HG03521 (cell line): ENCODE results near the gene METTL24.
"Not testable (repeated sequence)": the region's sequence is repeated elsewhere in the genome, so short reads cannot be mapped to it uniquely, and the experiment has no call there.

Experiments
- ATAC-seq: cut with Tn5 transposase; IDR thresholded peaks from one replicate; pipeline ENCODE4 v1.9.1; 2021; ENCODE audit warnings: mild to moderate bottlenecking, moderate library complexity; ENCODE audit not compliant: unreplicated experiment

Gene METTL24

GRCh38 chr6:110318971-110319370, 39.2 kb downstream of the METTL24 start:
- no peak for ATAC-seq

DNA sequence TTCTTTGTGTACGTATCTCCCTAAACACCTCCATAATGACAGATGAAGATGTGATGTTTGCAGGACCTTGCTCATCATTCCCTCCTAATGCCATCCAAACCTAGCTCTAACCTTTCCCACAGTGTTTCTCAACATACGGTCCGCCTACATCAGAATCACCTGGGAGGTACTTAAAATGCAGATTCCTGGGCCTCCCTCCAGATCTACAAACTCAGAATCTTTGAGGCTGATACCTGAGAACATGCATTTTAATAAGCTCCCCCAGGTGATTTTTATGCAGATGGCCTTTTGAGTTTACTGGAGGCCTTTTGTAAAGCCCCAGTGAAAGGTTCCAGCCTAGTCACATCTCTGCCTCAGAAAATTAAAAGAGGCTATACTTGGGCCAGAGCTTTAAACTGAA, 40.5 kb downstream of the METTL24 start:
- no peak for ATAC-seq

- no peak for ATAC-seq
These were observed 41.0 kb downstream of the METTL24 start for GRCh38 chr6:110317189-110317588.

GRCh38 chr6:110315869-110316398, 42.2 kb downstream of the METTL24 start:
- ATAC-seq = no peak

GRCh38 chr6:110315207-110315868, 42.8 kb downstream of the METTL24 start:
- ATAC-seq = no peak

DNA sequence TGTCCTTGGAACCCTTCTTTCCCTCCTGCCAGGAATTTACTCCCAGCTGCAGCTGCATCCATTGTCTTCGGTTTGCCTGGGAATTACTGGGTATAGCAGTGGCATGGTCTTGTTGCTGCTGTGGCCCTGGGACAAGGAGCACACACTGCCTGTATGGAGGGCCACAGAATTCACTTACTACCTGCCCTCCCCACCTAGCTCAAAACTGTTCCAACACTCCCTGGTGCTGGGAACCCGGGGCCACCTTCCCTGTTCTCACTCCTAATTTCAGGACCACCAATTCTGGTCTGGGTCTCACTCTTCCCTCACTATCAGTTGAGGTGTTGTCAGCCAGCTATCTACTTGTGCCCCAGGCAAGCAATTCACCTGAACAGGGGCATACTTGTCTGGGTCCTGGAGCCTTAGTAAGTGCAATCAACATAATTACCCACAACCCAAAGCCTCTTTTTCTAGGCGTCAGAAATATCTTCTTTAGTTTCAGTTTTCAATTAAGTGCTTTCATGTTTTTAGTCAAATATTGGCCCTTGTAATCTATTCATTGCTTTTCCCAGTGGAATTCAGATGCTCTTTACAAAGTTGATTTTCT, 47.2 kb downstream of the METTL24 start:
- no peak for ATAC-seq

GRCh38 chr6:110309432-110309831, 48.7 kb downstream of the METTL24 start:
- not testable (repeated sequence) for ATAC-seq

- no peak for ATAC-seq
These were observed 50.8 kb downstream of the METTL24 start for GRCh38 chr6:110307368-110307767.

DNA sequence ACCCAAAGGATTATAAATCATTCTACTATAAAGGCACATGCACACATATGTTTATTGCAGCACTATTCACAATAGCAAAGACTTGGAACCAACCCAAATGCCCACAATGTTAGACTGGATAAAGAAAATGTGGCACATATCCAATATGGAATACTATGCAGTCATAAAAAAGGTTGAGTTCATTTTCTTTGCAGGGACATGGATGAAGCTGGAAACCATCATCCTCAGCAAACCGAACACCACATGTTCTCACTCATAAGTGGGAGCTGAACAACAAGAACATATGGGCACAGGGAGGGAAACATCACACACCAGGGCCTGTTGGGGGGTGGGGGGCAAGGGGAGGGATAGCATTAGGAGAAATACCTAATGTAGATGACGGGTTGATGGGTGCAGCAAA, 52.3 kb downstream of the METTL24 start:
- ATAC-seq = not testable (repeated sequence)

GRCh38 chr6:110303692-110304091, 54.5 kb downstream of the METTL24 start:
- ATAC-seq = not testable (repeated sequence)

DNA sequence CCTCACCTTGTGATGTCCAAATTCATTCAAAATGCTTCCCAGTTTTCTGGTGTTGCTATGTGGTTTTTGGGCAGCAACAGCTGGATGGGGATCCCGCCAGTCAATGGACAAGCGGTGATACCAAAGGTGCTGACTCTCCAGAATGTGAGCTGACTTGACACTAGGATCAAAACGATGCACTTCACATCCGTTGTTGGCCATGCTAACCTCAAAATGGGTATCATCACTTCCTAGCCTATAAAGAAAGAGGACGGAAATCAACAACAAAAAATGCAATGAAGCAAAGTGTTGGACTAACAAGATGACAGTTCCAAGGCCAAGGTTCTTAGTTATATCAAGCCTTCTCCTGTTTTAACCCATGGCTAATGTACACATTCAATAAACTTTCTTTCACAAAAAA, 59.2 kb downstream of the METTL24 start:
- no peak for ATAC-seq

GRCh38 chr6:110298411-110298810, 59.7 kb downstream of the METTL24 start:
- ATAC-seq = no peak

DNA sequence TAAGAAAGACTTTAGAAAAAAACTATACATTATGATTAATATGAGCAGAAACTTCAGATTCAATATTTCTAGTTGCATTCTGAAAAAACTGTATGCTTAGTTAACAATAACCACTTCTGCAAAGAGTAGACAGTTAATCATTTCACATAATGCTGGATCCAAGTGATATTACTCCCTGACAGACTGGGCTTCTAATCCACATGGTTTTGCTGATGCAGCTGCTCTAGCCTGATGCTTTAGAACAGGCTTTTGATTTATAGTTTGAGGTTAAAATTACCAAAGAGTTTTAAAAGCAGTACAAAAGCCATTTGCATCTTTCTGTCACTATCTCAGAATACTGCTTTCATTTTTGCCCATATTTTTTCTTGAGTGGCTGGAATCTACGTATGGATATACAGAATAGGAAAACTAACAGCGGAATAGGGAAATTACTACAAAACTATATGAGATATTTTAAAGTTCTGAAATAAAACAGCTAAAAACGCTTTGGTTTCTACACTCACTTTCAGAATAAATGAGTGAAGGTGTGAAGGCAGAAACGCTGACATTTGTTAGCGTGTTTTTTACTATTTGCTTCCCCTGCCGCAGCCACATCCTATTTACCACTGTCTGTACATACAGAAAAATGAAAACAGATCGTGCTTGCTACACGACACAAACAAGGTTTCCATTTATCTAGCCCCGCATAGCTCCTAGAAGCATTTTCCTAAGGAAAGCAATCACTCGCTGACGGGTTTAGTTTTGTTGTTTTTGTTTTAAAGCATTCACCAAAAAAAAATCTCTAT, 61.7 kb downstream of the METTL24 start:
- ATAC-seq = no peak

GRCh38 chr6:110295451-110296165, 62.5 kb downstream of the METTL24 start:
- no peak for ATAC-seq

GRCh38 chr6:110287462-110288341, 70.4 kb downstream of the METTL24 start:
- ATAC-seq = no peak

DNA sequence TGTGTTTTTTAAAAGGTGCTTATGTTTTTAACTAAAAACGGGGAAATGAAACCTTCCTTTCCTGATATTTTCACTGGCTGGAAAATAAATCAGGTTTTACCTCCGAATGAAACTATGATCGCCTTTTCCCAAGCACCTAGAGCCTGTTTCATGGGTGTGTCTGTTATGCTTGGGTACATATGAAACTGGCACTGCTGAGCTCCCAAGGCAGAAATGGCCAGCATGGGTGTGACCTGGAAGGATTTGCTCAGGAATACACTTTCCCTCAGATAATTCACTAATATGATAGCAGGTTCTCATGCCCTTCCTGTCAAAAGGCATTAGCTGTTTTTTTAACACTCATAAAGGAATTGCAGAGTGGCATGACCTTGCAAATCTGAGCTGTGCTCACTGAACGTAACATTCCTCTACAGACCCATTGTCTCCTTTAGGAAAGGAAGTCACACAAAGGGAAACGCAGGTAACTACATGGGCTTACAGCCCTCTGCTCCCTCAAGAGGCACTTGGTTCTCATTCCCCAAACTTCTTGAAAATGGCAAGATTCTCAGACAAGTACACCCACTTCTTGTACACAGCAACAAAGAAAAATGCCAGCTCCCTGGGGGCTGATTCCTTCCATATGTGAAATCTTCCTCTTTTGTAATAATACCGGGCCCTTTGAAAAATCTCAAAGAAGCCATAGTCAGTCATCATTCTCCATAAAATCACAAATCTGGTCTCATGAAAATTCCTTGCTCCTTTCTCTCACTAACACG, 72.7 kb downstream of the METTL24 start:
- no peak for ATAC-seq

GRCh38 chr6:110284855-110285254, 73.3 kb downstream of the METTL24 start:
- ATAC-seq = no peak

DNA sequence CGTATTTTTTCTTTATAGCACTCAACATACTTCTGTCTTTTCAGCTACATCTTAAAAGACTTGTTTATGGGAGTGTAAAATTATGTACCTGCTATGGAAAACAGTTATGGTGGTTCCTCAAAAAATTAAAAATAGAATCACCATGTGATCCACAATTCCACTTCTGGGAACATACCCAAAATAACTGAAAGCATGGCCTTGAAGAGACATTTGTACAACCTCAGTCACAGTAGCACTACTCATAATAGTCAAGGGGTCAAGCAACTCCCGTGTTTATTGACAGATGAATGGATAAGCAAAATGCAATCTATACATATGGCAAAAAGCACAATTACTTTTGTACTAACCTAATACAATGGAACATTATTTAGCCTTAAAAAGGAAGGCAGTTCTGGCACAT, 74.5 kb downstream of the METTL24 start:
- ATAC-seq = no peak

GRCh38 chr6:110282412-110282811, 75.7 kb downstream of the METTL24 start:
- no peak for ATAC-seq
